GM23338 (cell line): Measurements from ENCODE around the gene OR2J3. TPM values are rescaled to one million over a fixed set of nuclear protein-coding genes. Genes with fewer than 3 reads are reported as not detected.
"Not testable (repeated sequence)": the region's sequence is repeated elsewhere in the genome, so short reads cannot be mapped to it uniquely, and the experiment has no call there.

Experiments used
- ATAC-seq: fragments of 200-7000 bp; cut with Tn5 transposase; 3 replicates; pipeline ENCODE4 v1.9.1; 2020
- DNase-seq: peaks from one replicate; pipeline ENCODE4 v3.0.0-alpha.2; 2015; ENCODE audit warnings: low spot score
- H2AFZ ChIP-seq: fragments of 200-600 bp; sonication (generic); 2 replicates; pipeline ENCODE4 v1.8.0; 2016; ENCODE audit warnings: antibody characterized with exemption, mild to moderate bottlenecking, moderate library complexity
- H3F3A ChIP-seq: fragments of 200-600 bp; sonication (generic); replicated peaks from 2 replicates; pipeline ENCODE4 v1.8.0; 2017; ENCODE audit warnings: antibody characterized with exemption, mixed run types, low read depth
- H3K27ac ChIP-seq: fragments of 200-600 bp; sonication (generic); 2 replicates; pipeline ENCODE4 v1.6.1; 2016; ENCODE audit warnings: low read depth
- H3K27me3 ChIP-seq: fragments of 200-600 bp; sonication (generic); 2 replicates; pipeline ENCODE4 v1.8.0; 2016; ENCODE audit warnings: mild to moderate bottlenecking, mixed run types, moderate library complexity; ENCODE audit not compliant: insufficient read depth
- H3K36me3 ChIP-seq: fragments of 200-600 bp; sonication (generic); 2 replicates; pipeline ENCODE4 v1.8.0; 2016; ENCODE audit warnings: mild to moderate bottlenecking; ENCODE audit not compliant: insufficient read depth
- H3K4me1 ChIP-seq: fragments of 200-600 bp; sonication (generic); 2 replicates; pipeline ENCODE4 v1.8.0; 2016; ENCODE audit warnings: mild to moderate bottlenecking, moderate library complexity; ENCODE audit not compliant: insufficient read depth
- H3K4me2 ChIP-seq: fragments of 200-600 bp; sonication (generic); 2 replicates; pipeline ENCODE4 v1.7.1; 2017; ENCODE audit warnings: mixed run types
- H3K4me3 ChIP-seq: fragments of 200-600 bp; sonication (generic); 2 replicates; pipeline ENCODE4 v1.6.1; 2016; ENCODE audit warnings: mixed run types
- H3K79me2 ChIP-seq: fragments of 200-600 bp; sonication (generic); replicated peaks from 2 replicates; pipeline ENCODE4 v1.8.0; 2017; ENCODE audit warnings: mild to moderate bottlenecking; ENCODE audit not compliant: insufficient read depth
- H3K9me2 ChIP-seq: fragments of 200-600 bp; sonication (generic); 2 replicates; pipeline ENCODE4 v1.8.0; 2017; ENCODE audit not compliant: insufficient read depth
- H4K20me1 ChIP-seq: fragments of 200-600 bp; sonication (generic); replicated peaks from 2 replicates; pipeline ENCODE4 v1.8.0; 2017; ENCODE audit warnings: mild to moderate bottlenecking; ENCODE audit not compliant: insufficient read depth
- H3K27ac Mint-ChIP-seq: 2 replicates; pipeline ENCODE4 v1.8.0; 2020; ENCODE audit warnings: inconsistent platforms, mild to moderate bottlenecking, moderate library complexity, mixed read lengths
- H3K27me3 Mint-ChIP-seq: 3 replicates; pipeline ENCODE4 v1.8.0; 2022; ENCODE audit warnings: low read depth, mild to moderate bottlenecking, moderate library complexity, mixed read lengths, inconsistent platforms; ENCODE audit not compliant: insufficient read depth, poor library complexity
- H3K36me3 Mint-ChIP-seq: 3 replicates; pipeline ENCODE4 v1.8.0; 2021; ENCODE audit warnings: low read depth, mild to moderate bottlenecking, inconsistent platforms, moderate library complexity, mixed read lengths
- H3K4me1 Mint-ChIP-seq: 3 replicates; pipeline ENCODE4 v1.8.0; 2020; ENCODE audit warnings: mild to moderate bottlenecking, inconsistent platforms, mixed read lengths
- H3K4me3 Mint-ChIP-seq: 3 replicates; pipeline ENCODE4 v1.8.0; 2021; ENCODE audit warnings: moderate library complexity, mild to moderate bottlenecking, inconsistent platforms, mixed read lengths
- H3K9me3 Mint-ChIP-seq: 3 replicates; pipeline ENCODE4 v1.8.0; 2020; ENCODE audit warnings: moderate library complexity, mild to moderate bottlenecking, inconsistent platforms, mixed read lengths
- CREB1 ChIP-seq: fragments of 250-450 bp; sonication (Bioruptor Pico); IDR thresholded peaks from 2 replicates; pipeline ENCODE4 v1.5.0; 2020; ENCODE audit warnings: low read depth, mild to moderate bottlenecking, moderate library complexity
- ETS1 ChIP-seq: IDR thresholded peaks from 2 replicates; pipeline ENCODE4 v1.6.1; 2016; ENCODE audit warnings: antibody characterized with exemption
- NANOG ChIP-seq: IDR thresholded peaks from 2 replicates; pipeline ENCODE4 v1.6.1; 2016; ENCODE audit warnings: antibody characterized with exemption, borderline replicate concordance
- POLR2AphosphoS5 ChIP-seq: IDR thresholded peaks from 2 replicates; pipeline ENCODE4 v1.6.1; 2016; ENCODE audit warnings: antibody characterized with exemption, low read depth
- STAT1 ChIP-seq: IDR thresholded peaks from one replicate; pipeline ENCODE4 v1.6.1; 2016; ENCODE audit warnings: antibody characterized with exemption; ENCODE audit not compliant: unreplicated experiment
- ZNF114 ChIP-seq: fragments of 250-450 bp; sonication (Bioruptor Pico); IDR thresholded peaks from 2 replicates; pipeline ENCODE4 v1.5.0; 2020; ENCODE audit warnings: mild to moderate bottlenecking, moderate library complexity
- ZNF331 ChIP-seq: fragments of 250-450 bp; sonication (Bioruptor Pico); IDR thresholded peaks from 2 replicates; pipeline ENCODE4 v1.5.0; 2020; ENCODE audit warnings: low read depth, mild to moderate bottlenecking, moderate library complexity
- polyA plus RNA-seq: library from polyadenylated mRNA; unstranded; fragments of >200 nt; fragmentation: Nextera tagmentation; extraction: Ambion mirVana; gene quantifications from 2 replicates; pipeline ENCODE4 v1.2.1, GENCODE V29; 2016
- total RNA-seq: library from RNA; depleted of rRNA; stranded (reverse); fragments of >200 nt; shearing (Covaris generic); gene quantifications from 2 replicates; pipeline ENCODE4 v1.2.3, GENCODE V29; 2014
- TF ChIP-seq, protein P1 (sequence below): fragments of 250-450 bp; sonication (Bioruptor Pico); IDR thresholded peaks from 2 replicates; pipeline ENCODE4 v1.5.0; 2020; ENCODE audit warnings: mild to moderate bottlenecking, moderate library complexity
- TF ChIP-seq, protein P2 (sequence below), 2 experiments: fragments of 200-600 bp in 1 of 2; sonication (generic) in 1 of 2; conservative IDR thresholded peaks; 2 replicates each; pipeline versions ENCODE4 v1.5.1 to v1.6.1; 2016 to 2017; ENCODE audit warnings: antibody characterized with exemption in 2 of 2, low read depth in 2 of 2, mild to moderate bottlenecking in 2 of 2, moderate library complexity in 1 of 2

The OR2J3 gene
- total and polyA plus RNA-seq, 2 experiments from 2014 or later, result 0.35 TPM; not detected in 1

- TF ChIP-seq, protein P1, sequence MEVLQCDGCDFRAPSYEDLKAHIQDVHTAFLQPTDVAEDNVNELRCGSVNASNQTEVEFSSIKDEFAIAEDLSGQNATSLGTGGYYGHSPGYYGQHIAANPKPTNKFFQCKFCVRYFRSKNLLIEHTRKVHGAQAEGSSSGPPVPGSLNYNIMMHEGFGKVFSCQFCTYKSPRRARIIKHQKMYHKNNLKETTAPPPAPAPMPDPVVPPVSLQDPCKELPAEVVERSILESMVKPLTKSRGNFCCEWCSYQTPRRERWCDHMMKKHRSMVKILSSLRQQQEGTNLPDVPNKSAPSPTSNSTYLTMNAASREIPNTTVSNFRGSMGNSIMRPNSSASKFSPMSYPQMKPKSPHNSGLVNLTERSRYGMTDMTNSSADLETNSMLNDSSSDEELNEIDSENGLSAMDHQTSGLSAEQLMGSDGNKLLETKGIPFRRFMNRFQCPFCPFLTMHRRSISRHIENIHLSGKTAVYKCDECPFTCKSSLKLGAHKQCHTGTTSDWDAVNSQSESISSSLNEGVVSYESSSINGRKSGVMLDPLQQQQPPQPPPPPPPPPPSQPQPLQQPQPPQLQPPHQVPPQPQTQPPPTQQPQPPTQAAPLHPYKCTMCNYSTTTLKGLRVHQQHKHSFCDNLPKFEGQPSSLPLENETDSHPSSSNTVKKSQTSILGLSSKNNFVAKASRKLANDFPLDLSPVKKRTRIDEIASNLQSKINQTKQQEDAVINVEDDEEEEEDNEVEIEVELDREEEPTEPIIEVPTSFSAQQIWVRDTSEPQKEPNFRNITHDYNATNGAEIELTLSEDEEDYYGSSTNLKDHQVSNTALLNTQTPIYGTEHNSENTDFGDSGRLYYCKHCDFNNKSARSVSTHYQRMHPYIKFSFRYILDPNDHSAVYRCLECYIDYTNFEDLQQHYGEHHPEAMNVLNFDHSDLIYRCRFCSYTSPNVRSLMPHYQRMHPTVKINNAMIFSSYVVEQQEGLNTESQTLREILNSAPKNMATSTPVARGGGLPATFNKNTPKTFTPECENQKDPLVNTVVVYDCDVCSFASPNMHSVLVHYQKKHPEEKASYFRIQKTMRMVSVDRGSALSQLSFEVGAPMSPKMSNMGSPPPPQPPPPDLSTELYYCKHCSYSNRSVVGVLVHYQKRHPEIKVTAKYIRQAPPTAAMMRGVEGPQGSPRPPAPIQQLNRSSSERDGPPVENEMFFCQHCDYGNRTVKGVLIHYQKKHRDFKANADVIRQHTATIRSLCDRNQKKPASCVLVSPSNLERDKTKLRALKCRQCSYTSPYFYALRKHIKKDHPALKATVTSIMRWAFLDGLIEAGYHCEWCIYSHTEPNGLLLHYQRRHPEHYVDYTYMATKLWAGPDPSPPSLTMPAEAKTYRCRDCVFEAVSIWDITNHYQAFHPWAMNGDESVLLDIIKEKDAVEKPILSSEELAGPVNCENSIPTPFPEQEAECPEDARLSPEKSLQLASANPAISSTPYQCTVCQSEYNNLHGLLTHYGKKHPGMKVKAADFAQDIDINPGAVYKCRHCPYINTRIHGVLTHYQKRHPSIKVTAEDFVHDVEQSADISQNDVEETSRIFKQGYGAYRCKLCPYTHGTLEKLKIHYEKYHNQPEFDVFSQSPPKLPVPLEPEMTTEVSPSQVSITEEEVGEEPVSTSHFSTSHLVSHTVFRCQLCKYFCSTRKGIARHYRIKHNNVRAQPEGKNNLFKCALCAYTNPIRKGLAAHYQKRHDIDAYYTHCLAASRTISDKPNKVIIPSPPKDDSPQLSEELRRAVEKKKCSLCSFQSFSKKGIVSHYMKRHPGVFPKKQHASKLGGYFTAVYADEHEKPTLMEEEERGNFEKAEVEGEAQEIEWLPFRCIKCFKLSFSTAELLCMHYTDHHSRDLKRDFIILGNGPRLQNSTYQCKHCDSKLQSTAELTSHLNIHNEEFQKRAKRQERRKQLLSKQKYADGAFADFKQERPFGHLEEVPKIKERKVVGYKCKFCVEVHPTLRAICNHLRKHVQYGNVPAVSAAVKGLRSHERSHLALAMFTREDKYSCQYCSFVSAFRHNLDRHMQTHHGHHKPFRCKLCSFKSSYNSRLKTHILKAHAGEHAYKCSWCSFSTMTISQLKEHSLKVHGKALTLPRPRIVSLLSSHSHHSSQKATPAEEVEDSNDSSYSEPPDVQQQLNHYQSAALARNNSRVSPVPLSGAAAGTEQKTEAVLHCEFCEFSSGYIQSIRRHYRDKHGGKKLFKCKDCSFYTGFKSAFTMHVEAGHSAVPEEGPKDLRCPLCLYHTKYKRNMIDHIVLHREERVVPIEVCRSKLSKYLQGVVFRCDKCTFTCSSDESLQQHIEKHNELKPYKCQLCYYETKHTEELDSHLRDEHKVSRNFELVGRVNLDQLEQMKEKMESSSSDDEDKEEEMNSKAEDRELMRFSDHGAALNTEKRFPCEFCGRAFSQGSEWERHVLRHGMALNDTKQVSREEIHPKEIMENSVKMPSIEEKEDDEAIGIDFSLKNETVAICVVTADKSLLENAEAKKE (CRISPR knock-in tag), result no peak
- TF ChIP-seq NANOG, result no peak
- TF ChIP-seq CREB1 (CRISPR knock-in tag), result no peak
- no peak for TF ChIP-seq ZNF114 (CRISPR knock-in tag)
- TF ChIP-seq ETS1, result no peak
- TF ChIP-seq STAT1, result no peak
- no peak for TF ChIP-seq ZNF331
- no peak for TF ChIP-seq POLR2AphosphoS5
These were observed 8.7 kb upstream of the OR2J3 start, which contains the start of gene OR2J1 (continued) for GRCh38 chr6:29099190-29099589.

GRCh38 chr6:29112135-29112534 lies 4.3 kb downstream of the OR2J3 start:
- H3K36me3 Mint-ChIP-seq, result no peaks in the 10 kb centered on the region
- H3K9me3 Mint-ChIP-seq, result no peaks in the 10 kb centered on the region
- DNase-seq, result peak; percentile 15

DNA sequence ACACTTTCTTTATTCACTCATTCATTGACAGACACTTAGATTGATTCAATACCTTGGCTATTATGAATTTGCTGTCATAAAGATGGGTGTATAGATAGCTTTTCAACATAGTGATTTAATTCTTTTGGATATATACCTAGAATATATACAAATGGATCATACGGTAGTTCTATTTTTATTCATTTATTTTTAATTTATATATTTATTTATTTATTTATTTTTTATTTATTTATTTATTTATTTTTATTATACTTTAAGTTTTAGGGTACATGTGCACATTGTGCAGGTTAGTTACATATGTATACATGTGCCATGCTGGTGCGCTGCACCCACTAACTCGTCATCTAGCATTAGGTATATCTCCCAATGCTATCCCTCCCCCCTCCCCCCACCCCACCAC lies 7.1 kb downstream of the OR2J3 start:
- not testable (repeated sequence) for DNase-seq, H3K4me1 ChIP-seq, H3K4me3 Mint-ChIP-seq, H3K27ac ChIP-seq, H3K4me2 ChIP-seq, H3K27me3 ChIP-seq, ATAC-seq, H3K27me3 Mint-ChIP-seq, H2AFZ ChIP-seq, H3K4me3 ChIP-seq, H3K36me3 ChIP-seq, H3K27ac Mint-ChIP-seq, H4K20me1 ChIP-seq, H3F3A ChIP-seq, H3K36me3 Mint-ChIP-seq, H3K79me2 ChIP-seq, H3K4me1 Mint-ChIP-seq, H3K9me3 Mint-ChIP-seq, H3K9me2 ChIP-seq

More at GRCh38 chr6:29112135-29112534, 4.3 kb downstream of the OR2J3 start:
- H3K27ac ChIP-seq, result no peak overlapping the region
- H3K9me2 ChIP-seq, result no peaks in the 10 kb centered on the region
- no peaks in the 10 kb centered on the region for H3K27me3 ChIP-seq
- no peaks in the 10 kb centered on the region for H3K4me1 ChIP-seq
- no peaks in the 10 kb centered on the region for H3K36me3 ChIP-seq
- no peak for TF ChIP-seq ZNF331
- TF ChIP-seq STAT1, result no peak
- TF ChIP-seq NANOG, result no peak
- no peak for TF ChIP-seq CREB1 (CRISPR knock-in tag)
- TF ChIP-seq, protein P2, sequence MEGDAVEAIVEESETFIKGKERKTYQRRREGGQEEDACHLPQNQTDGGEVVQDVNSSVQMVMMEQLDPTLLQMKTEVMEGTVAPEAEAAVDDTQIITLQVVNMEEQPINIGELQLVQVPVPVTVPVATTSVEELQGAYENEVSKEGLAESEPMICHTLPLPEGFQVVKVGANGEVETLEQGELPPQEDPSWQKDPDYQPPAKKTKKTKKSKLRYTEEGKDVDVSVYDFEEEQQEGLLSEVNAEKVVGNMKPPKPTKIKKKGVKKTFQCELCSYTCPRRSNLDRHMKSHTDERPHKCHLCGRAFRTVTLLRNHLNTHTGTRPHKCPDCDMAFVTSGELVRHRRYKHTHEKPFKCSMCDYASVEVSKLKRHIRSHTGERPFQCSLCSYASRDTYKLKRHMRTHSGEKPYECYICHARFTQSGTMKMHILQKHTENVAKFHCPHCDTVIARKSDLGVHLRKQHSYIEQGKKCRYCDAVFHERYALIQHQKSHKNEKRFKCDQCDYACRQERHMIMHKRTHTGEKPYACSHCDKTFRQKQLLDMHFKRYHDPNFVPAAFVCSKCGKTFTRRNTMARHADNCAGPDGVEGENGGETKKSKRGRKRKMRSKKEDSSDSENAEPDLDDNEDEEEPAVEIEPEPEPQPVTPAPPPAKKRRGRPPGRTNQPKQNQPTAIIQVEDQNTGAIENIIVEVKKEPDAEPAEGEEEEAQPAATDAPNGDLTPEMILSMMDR (conservative IDR thresholded peaks at IDR 0.05; ENCODE audit: low read depth in 2 of 2), result peak; percentile 23 to 48; a peak in 3 of 4 replicates
- no peak overlapping the region for H3K4me3 ChIP-seq
- no peak overlapping the region for H3K4me2 ChIP-seq
- no peak overlapping the region for H3K4me3 Mint-ChIP-seq
- peak; percentile 39; the same call in 2 of the 3 replicates for ATAC-seq
- H3K27ac Mint-ChIP-seq, result no peak overlapping the region
- no peak overlapping the region for H2AFZ ChIP-seq
- no peaks in the 10 kb centered on the region for H4K20me1 ChIP-seq
- H3K27me3 Mint-ChIP-seq, result no peaks in the 10 kb centered on the region
- H3F3A ChIP-seq, result no peaks in the 10 kb centered on the region
- H3K4me1 Mint-ChIP-seq, result no peaks in the 10 kb centered on the region
- no peaks in the 10 kb centered on the region for H3K79me2 ChIP-seq
